T-helper 2 cell treated with Interferon-gamma antibody and Interleukin-4, amounts not matched to agents 5 μg/mL and 100 μg/mL, for 36 hours (primary cell): Measurements from ENCODE around the gene GNAZ.
A peak's percentile ranks its signal among the peaks of the same experiment; 100 is the strongest.
"Not testable (repeated sequence)": the region's sequence is repeated elsewhere in the genome, so short reads cannot be mapped to it uniquely, and the experiment has no call there.

Experiments
- DNase-seq: peaks from one replicate; pipeline ENCODE4 v3.0.0; 2021; ENCODE audit warnings: low spot score
- H3K27ac Mint-ChIP-seq: one replicate; pipeline ENCODE4 v1.8.0; 2021; ENCODE audit warnings: mild to moderate bottlenecking, mixed read lengths
- H3K27me3 Mint-ChIP-seq: one replicate; pipeline ENCODE4 v1.8.0; 2021; ENCODE audit warnings: low read depth, mixed read lengths
- H3K36me3 Mint-ChIP-seq: one replicate; pipeline ENCODE4 v1.8.0; 2021; ENCODE audit warnings: low read depth, mixed read lengths
- H3K4me1 Mint-ChIP-seq: one replicate; pipeline ENCODE4 v1.8.0; 2021; ENCODE audit warnings: low read depth, mixed read lengths
- H3K4me3 Mint-ChIP-seq: one replicate; pipeline ENCODE4 v1.8.0; 2022; ENCODE audit warnings: mild to moderate bottlenecking, moderate library complexity, mixed read lengths
- H3K9me3 Mint-ChIP-seq: one replicate; pipeline ENCODE4 v1.8.0; 2021; ENCODE audit warnings: mixed read lengths

The GNAZ gene

GRCh38 chr22:23035557-23036277, 34.6 kb upstream of the GNAZ start:
- Mint-ChIP-seq H3K36me3 (no peaks in the 10 kb centered on the region), H3K4me3 (no peak overlapping the region), H3K27ac (peak overlapping the region; percentile 63), H3K27me3 (peaks cover 12% of the 10 kb centered on the region), H3K4me1 (peaks cover 3% of the 10 kb centered on the region), H3K9me3 (no peaks in the 10 kb centered on the region)
- DNase-seq: no peak

GRCh38 chr22:23036684-23037428, 33.5 kb upstream of the GNAZ start:
- H3K9me3 Mint-ChIP-seq: no peaks in the 10 kb centered on the region
- H3K27me3 Mint-ChIP-seq: peaks cover 18% of the 10 kb centered on the region
- H3K4me1 Mint-ChIP-seq: peaks cover 3% of the 10 kb centered on the region
- H3K4me3 Mint-ChIP-seq: no peak overlapping the region
- no peak overlapping the region for H3K27ac Mint-ChIP-seq
- H3K36me3 Mint-ChIP-seq: no peaks in the 10 kb centered on the region
- no peak for DNase-seq

GRCh38 chr22:23037429-23038333, 32.6 kb upstream of the GNAZ start:
- Mint-ChIP-seq H3K27ac (no peak overlapping the region), H3K27me3 (peaks cover 21% of the 10 kb centered on the region), H3K4me1 (peaks cover 3% of the 10 kb centered on the region), H3K4me3 (no peak overlapping the region), H3K9me3 (no peaks in the 10 kb centered on the region), H3K36me3 (no peaks in the 10 kb centered on the region)
- no peak for DNase-seq

GRCh38 chr22:23038334-23038642, 32.0 kb upstream of the GNAZ start:
- no peak overlapping the region for H3K27ac Mint-ChIP-seq
- no peaks in the 10 kb centered on the region for H3K36me3 Mint-ChIP-seq
- no peaks in the 10 kb centered on the region for H3K9me3 Mint-ChIP-seq
- peaks cover 21% of the 10 kb centered on the region for H3K27me3 Mint-ChIP-seq
- no peak overlapping the region for H3K4me3 Mint-ChIP-seq
- H3K4me1 Mint-ChIP-seq: peaks cover 3% of the 10 kb centered on the region
- no peak for DNase-seq

GRCh38 chr22:23038902-23039301, 31.4 kb upstream of the GNAZ start:
- H3K36me3 Mint-ChIP-seq: no peaks in the 10 kb centered on the region
- peaks cover 21% of the 10 kb centered on the region for H3K27me3 Mint-ChIP-seq
- H3K9me3 Mint-ChIP-seq: no peaks in the 10 kb centered on the region
- no peak overlapping the region for H3K4me3 Mint-ChIP-seq
- no peak for DNase-seq
- peaks cover 3% of the 10 kb centered on the region for H3K4me1 Mint-ChIP-seq
- no peak overlapping the region for H3K27ac Mint-ChIP-seq

- Mint-ChIP-seq H3K4me3 (no peak overlapping the region), H3K36me3 (no peaks in the 10 kb centered on the region), H3K9me3 (peaks cover 7% of the 10 kb centered on the region), H3K27me3 (peaks cover 24% of the 10 kb centered on the region), H3K27ac (no peak overlapping the region), H3K4me1 (no peaks in the 10 kb centered on the region)
- DNase-seq: no peak
Measured at GRCh38 chr22:23042179-23042578, 28.1 kb upstream of the GNAZ start.

- no peak for DNase-seq
- Mint-ChIP-seq H3K9me3 (peaks cover 7% of the 10 kb centered on the region), H3K27me3 (peaks cover 28% of the 10 kb centered on the region), H3K27ac (no peak overlapping the region), H3K4me1 (no peaks in the 10 kb centered on the region), H3K4me3 (no peak overlapping the region), H3K36me3 (no peaks in the 10 kb centered on the region)
Measured at GRCh38 chr22:23044570-23044969, 25.7 kb upstream of the GNAZ start.

- H3K27ac Mint-ChIP-seq: no peak overlapping the region
- DNase-seq: no peak
- H3K4me1 Mint-ChIP-seq: no peaks in the 10 kb centered on the region
- H3K4me3 Mint-ChIP-seq: no peak overlapping the region
- peaks cover 23% of the 10 kb centered on the region for H3K27me3 Mint-ChIP-seq
- peaks cover 7% of the 10 kb centered on the region for H3K9me3 Mint-ChIP-seq
- H3K36me3 Mint-ChIP-seq: no peaks in the 10 kb centered on the region
Measured at GRCh38 chr22:23045461-23045860, 24.9 kb upstream of the GNAZ start.

- no peaks in the 10 kb centered on the region for H3K4me1 Mint-ChIP-seq
- no peaks in the 10 kb centered on the region for H3K36me3 Mint-ChIP-seq
- no peak for DNase-seq
- H3K27ac Mint-ChIP-seq: no peak overlapping the region
- H3K4me3 Mint-ChIP-seq: no peak overlapping the region
- peaks cover 24% of the 10 kb centered on the region for H3K27me3 Mint-ChIP-seq
- peaks cover 7% of the 10 kb centered on the region for H3K9me3 Mint-ChIP-seq
Measured at GRCh38 chr22:23047265-23047664, 23.1 kb upstream of the GNAZ start.

- Mint-ChIP-seq H3K27me3 (peaks cover 21% of the 10 kb centered on the region), H3K27ac (no peak overlapping the region), H3K4me3 (no peak overlapping the region), H3K4me1 (no peaks in the 10 kb centered on the region), H3K9me3 (peaks cover 7% of the 10 kb centered on the region), H3K36me3 (no peaks in the 10 kb centered on the region)
- DNase-seq: no peak
Measured at GRCh38 chr22:23047742-23048141, 22.6 kb upstream of the GNAZ start.

GRCh38 chr22:23050546-23050945, 19.8 kb upstream of the GNAZ start:
- DNase-seq, H3K36me3 Mint-ChIP-seq, H3K4me1 Mint-ChIP-seq, H3K4me3 Mint-ChIP-seq, H3K27ac Mint-ChIP-seq, H3K9me3 Mint-ChIP-seq: not testable (repeated sequence)
- H3K27me3 Mint-ChIP-seq: peaks cover 18% of the 10 kb centered on the region

- H3K4me3 Mint-ChIP-seq: no peak overlapping the region
- no peak overlapping the region for H3K27ac Mint-ChIP-seq
- H3K27me3 Mint-ChIP-seq: peaks cover 27% of the 10 kb centered on the region
- H3K9me3 Mint-ChIP-seq: peaks cover 5% of the 10 kb centered on the region
- no peaks in the 10 kb centered on the region for H3K36me3 Mint-ChIP-seq
- DNase-seq: no peak
- no peaks in the 10 kb centered on the region for H3K4me1 Mint-ChIP-seq
Measured at GRCh38 chr22:23053051-23053707, 17.1 kb upstream of the GNAZ start.

- no peak overlapping the region for H3K4me3 Mint-ChIP-seq
- no peak for DNase-seq
Measured at GRCh38 chr22:23053912-23054530, 16.3 kb upstream of the GNAZ start.

More at GRCh38 chr22:23053912-23054530, 16.3 kb upstream of the GNAZ start:
- Mint-ChIP-seq H3K27me3 (peaks cover 24% of the 10 kb centered on the region), H3K27ac (no peak overlapping the region), H3K36me3 (no peaks in the 10 kb centered on the region), H3K9me3 (peaks cover 5% of the 10 kb centered on the region), H3K4me1 (no peaks in the 10 kb centered on the region)
